Measurements from ENCODE around the gene CXCL17.
"Not testable (repeated sequence)": the region's sequence is repeated elsewhere in the genome, so short reads cannot be mapped to it uniquely, and the experiment has no call there.

Gene CXCL17

GRCh38 chr19:42442833-42443232 is at the start of gene CXCL17:
Gene CXCL17, minus strand, starts transcription at chr19:42442946. Its CDS starts 114 bp downstream, at chr19:42442832.
- no peak for DNase-seq (ENCODE audit: low read depth in 3 of 3)

- DNase-seq (ENCODE audit: low read depth in 3 of 3), result no peak
These were observed 46.2 kb upstream of the CXCL17 start for GRCh38 chr19:42488783-42489521.

GRCh38 chr19:42487798-42488178 is 45.0 kb upstream of the CXCL17 start:
- DNase-seq (ENCODE audit: low read depth in 3 of 3), result no peak

GRCh38 chr19:42487032-42487797 is 44.5 kb upstream of the CXCL17 start:
- DNase-seq (ENCODE audit: low read depth in 3 of 3), result no peak

GRCh38 chr19:42485036-42485435 is 42.3 kb upstream of the CXCL17 start:
- not testable (repeated sequence) for DNase-seq (ENCODE audit: low read depth in 3 of 3)

GRCh38 chr19:42480335-42481095 is 37.8 kb upstream of the CXCL17 start:
- DNase-seq (ENCODE audit: low read depth in 3 of 3), result no peak

GRCh38 chr19:42479736-42480135 is 37.0 kb upstream of the CXCL17 start:
- DNase-seq (ENCODE audit: low read depth in 3 of 3), result no peak

- DNase-seq (ENCODE audit: low read depth in 3 of 3), result no peak
These were observed 36.1 kb upstream of the CXCL17 start for GRCh38 chr19:42478765-42479311.

GRCh38 chr19:42477933-42478332 is 35.2 kb upstream of the CXCL17 start:
- DNase-seq (ENCODE audit: low read depth in 3 of 3), result no peak

GRCh38 chr19:42477117-42477516 is 34.4 kb upstream of the CXCL17 start:
- DNase-seq (ENCODE audit: low read depth in 3 of 3), result no peak

- no peak for DNase-seq (ENCODE audit: low read depth in 3 of 3)
These were observed 32.6 kb upstream of the CXCL17 start for GRCh38 chr19:42475366-42475765.

GRCh38 chr19:42474743-42475142 is 32.0 kb upstream of the CXCL17 start:
- DNase-seq (ENCODE audit: low read depth in 3 of 3), result no peak

- no peak for DNase-seq (ENCODE audit: low read depth in 3 of 3)
These were observed 30.9 kb upstream of the CXCL17 start for GRCh38 chr19:42473686-42474085.

- no peak for DNase-seq (ENCODE audit: low read depth in 3 of 3)
These were observed 29.8 kb upstream of the CXCL17 start for GRCh38 chr19:42472402-42473147.

GRCh38 chr19:42471554-42472249 is 29.0 kb upstream of the CXCL17 start:
- no peak for DNase-seq (ENCODE audit: low read depth in 3 of 3)

GRCh38 chr19:42469311-42470235 is 26.8 kb upstream of the CXCL17 start:
- DNase-seq (ENCODE audit: low read depth in 3 of 3), result no peak

GRCh38 chr19:42468273-42468796 is 25.6 kb upstream of the CXCL17 start:
- no peak for DNase-seq (ENCODE audit: low read depth in 3 of 3)

- no peak for DNase-seq (ENCODE audit: low read depth in 3 of 3)
These were observed 24.5 kb upstream of the CXCL17 start for GRCh38 chr19:42467183-42467760.
